Measurements from ENCODE around the gene TRIP6.

- no peak for TF ChIP-seq CTCF (IDR thresholded peaks at IDR 0.05 in 2 of 3, conservative IDR thresholded peaks at IDR 0.05 in 1 of 3; ENCODE audit: borderline replicate concordance in 1 of 3, insufficient read depth in 1 of 3, low read depth in 2 of 3, low read length in 2 of 3)
- no peak for TF ChIP-seq POLR2AphosphoS5 (IDR thresholded peaks at IDR 0.05; ENCODE audit: low read depth, low read length)
- TF ChIP-seq EZH2phosphoT487 (IDR thresholded peaks at IDR 0.05; ENCODE audit: borderline replicate concordance): no peak
- no peak for TF ChIP-seq POLR2A (IDR thresholded peaks at IDR 0.05; ENCODE audit: borderline replicate concordance, extremely low read depth, insufficient read depth, insufficient read length)
- TF ChIP-seq, protein P1, sequence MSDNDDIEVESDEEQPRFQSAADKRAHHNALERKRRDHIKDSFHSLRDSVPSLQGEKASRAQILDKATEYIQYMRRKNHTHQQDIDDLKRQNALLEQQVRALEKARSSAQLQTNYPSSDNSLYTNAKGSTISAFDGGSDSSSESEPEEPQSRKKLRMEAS (IDR thresholded peaks at IDR 0.05): no peak
- no peak for TF ChIP-seq SP1 (IDR thresholded peaks at IDR 0.05; ENCODE audit: low read depth)
- TF ChIP-seq, protein P2, sequence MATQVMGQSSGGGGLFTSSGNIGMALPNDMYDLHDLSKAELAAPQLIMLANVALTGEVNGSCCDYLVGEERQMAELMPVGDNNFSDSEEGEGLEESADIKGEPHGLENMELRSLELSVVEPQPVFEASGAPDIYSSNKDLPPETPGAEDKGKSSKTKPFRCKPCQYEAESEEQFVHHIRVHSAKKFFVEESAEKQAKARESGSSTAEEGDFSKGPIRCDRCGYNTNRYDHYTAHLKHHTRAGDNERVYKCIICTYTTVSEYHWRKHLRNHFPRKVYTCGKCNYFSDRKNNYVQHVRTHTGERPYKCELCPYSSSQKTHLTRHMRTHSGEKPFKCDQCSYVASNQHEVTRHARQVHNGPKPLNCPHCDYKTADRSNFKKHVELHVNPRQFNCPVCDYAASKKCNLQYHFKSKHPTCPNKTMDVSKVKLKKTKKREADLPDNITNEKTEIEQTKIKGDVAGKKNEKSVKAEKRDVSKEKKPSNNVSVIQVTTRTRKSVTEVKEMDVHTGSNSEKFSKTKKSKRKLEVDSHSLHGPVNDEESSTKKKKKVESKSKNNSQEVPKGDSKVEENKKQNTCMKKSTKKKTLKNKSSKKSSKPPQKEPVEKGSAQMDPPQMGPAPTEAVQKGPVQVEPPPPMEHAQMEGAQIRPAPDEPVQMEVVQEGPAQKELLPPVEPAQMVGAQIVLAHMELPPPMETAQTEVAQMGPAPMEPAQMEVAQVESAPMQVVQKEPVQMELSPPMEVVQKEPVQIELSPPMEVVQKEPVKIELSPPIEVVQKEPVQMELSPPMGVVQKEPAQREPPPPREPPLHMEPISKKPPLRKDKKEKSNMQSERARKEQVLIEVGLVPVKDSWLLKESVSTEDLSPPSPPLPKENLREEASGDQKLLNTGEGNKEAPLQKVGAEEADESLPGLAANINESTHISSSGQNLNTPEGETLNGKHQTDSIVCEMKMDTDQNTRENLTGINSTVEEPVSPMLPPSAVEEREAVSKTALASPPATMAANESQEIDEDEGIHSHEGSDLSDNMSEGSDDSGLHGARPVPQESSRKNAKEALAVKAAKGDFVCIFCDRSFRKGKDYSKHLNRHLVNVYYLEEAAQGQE (IDR thresholded peaks at IDR 0.05; ENCODE audit: low read depth): no peak
- TF ChIP-seq CEBPB (IDR thresholded peaks at IDR 0.05; ENCODE audit: low read depth): no peak
- TF ChIP-seq, protein P3, sequence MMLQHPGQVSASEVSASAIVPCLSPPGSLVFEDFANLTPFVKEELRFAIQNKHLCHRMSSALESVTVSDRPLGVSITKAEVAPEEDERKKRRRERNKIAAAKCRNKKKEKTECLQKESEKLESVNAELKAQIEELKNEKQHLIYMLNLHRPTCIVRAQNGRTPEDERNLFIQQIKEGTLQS (IDR thresholded peaks at IDR 0.05): no peak
- no peak for TF ChIP-seq ZFX (IDR thresholded peaks at IDR 0.05)
- TF ChIP-seq RAD21 (IDR thresholded peaks at IDR 0.05; ENCODE audit: low read depth): no peak
- TF ChIP-seq ZNF274 (IDR thresholded peaks at IDR 0.05; ENCODE audit: low read depth, low read length): no peak
- no peak for TF ChIP-seq SIN3A (IDR thresholded peaks at IDR 0.05; ENCODE audit: low read depth)
Observed at GRCh38 chr7:100908512-100908911, 41.3 kb downstream of the TRIP6 start.

Measured in HCT116 (cell line).